ENCODE measurements around the gene MUC20. TPM values are rescaled to one million over a fixed set of nuclear protein-coding genes. Genes with fewer than 3 reads are reported as not detected.
"Not testable (repeated sequence)": the region's sequence is repeated elsewhere in the genome, so short reads cannot be mapped to it uniquely, and the experiment has no call there.

Gene MUC20
- total and polyA plus RNA-seq, 9 donors, result 1.5 to 25.5 (median 11.0) TPM

- WGBS, 3 donors, result 80 to 88% (median 82%) methylated on average over 16 of the region's 16 CpGs
- Histone ChIP-seq H3K27ac (no peak overlapping the region), H3K4me3 (no peak overlapping the region), H3K36me3 (no peaks in the 10 kb centered on the region), H3K4me1 (ENCODE audit: insufficient read depth) (no peaks in the 10 kb centered on the region), H3K9me3 (no peaks in the 10 kb centered on the region), H3K27me3 (no peaks in the 10 kb centered on the region)
- intact Hi-C loops (cut with DNase I), result no loop called here
- no peak for DNase-seq
- TF ChIP-seq POLR2A (IDR thresholded peaks at IDR 0.05), result no peak
- TF ChIP-seq CTCF (IDR thresholded peaks at IDR 0.05), result no peak
- no peak for TF ChIP-seq EP300 (IDR thresholded peaks at IDR 0.05)
Observed at GRCh38 chr3:195735036-195735695, 14.4 kb downstream of the MUC20 start.

- no peak for DNase-seq
- Histone ChIP-seq H3K9me3 (no peaks in the 10 kb centered on the region), H3K4me3 (no peak overlapping the region), H3K27ac (no peak overlapping the region), H3K4me1 (ENCODE audit: insufficient read depth) (no peaks in the 10 kb centered on the region), H3K27me3 (no peaks in the 10 kb centered on the region), H3K36me3 (no peaks in the 10 kb centered on the region)
- intact Hi-C loops (cut with DNase I), result no loop called here
- TF ChIP-seq EP300 (IDR thresholded peaks at IDR 0.05) (no peak), CTCF (IDR thresholded peaks at IDR 0.05) (no peak), POLR2A (IDR thresholded peaks at IDR 0.05) (no peak)
- WGBS, 3 donors, result 90 to 91% (median 91%) methylated on average over 12 of the region's 12 CpGs
Observed at GRCh38 chr3:195736866-195737490, 16.2 kb downstream of the MUC20 start.

GRCh38 chr3:195737782-195738181, 17.0 kb downstream of the MUC20 start:
- H3K27me3 ChIP-seq; H3K27ac ChIP-seq; H3K36me3 ChIP-seq; H3K4me1 ChIP-seq (ENCODE audit: insufficient read depth); H3K4me3 ChIP-seq; H3K9me3 ChIP-seq; DNase-seq; intact Hi-C loops (cut with DNase I): not testable (repeated sequence)
- WGBS, 3 donors, result 89 to 94% (median 89%) methylated on average over 6 of the region's 6 CpGs

GRCh38 chr3:195738274-195739044, 17.7 kb downstream of the MUC20 start:
- TF ChIP-seq POLR2A (IDR thresholded peaks at IDR 0.05), result no peak
- TF ChIP-seq EP300 (IDR thresholded peaks at IDR 0.05), result no peak
- no peak for TF ChIP-seq CTCF (IDR thresholded peaks at IDR 0.05)
- intact Hi-C loops (cut with DNase I), result no loop called here
- H3K36me3 ChIP-seq, result no peaks in the 10 kb centered on the region
- H3K4me1 ChIP-seq (ENCODE audit: insufficient read depth), result no peaks in the 10 kb centered on the region
- no peaks in the 10 kb centered on the region for H3K9me3 ChIP-seq
- no peak overlapping the region for H3K27ac ChIP-seq
- H3K4me3 ChIP-seq, result no peak overlapping the region
- no peak for DNase-seq
- 85 to 86% (median 85%) methylated on average over 14 of the region's 14 CpGs for WGBS, 3 donors
- H3K27me3 ChIP-seq, result no peaks in the 10 kb centered on the region

Data from ovary (tissue), 9 donors.